ENCODE data around the gene TRAK1.
"Not testable (repeated sequence)": the region's sequence is repeated elsewhere in the genome, so short reads cannot be mapped to it uniquely, and the experiment has no call there.

GRCh38 chr3:42103921-42104665 is 12.9 kb downstream of the TRAK1 start:
- not testable (repeated sequence) for TF ChIP-seq CTCF (IDR thresholded peaks at IDR 0.05 in 8 of 11, conservative IDR thresholded peaks at IDR 0.05 in 3 of 11); POLR2A (IDR thresholded peaks at IDR 0.05); POLR2AphosphoS5 (IDR thresholded peaks at IDR 0.05)
